SU-DHL-6 (cell line): ENCODE data around the gene MPPED2.

ENCODE experiments used
- CTCF ChIP-seq: fragments of 200-600 bp; sonication (generic); IDR thresholded peaks from one replicate; pipeline ENCODE4 v1.5.1; 2017; ENCODE audit warnings: antibody characterized with exemption, mild to moderate bottlenecking, low read length, moderate library complexity; ENCODE audit not compliant: insufficient read depth, poor library complexity, severe bottlenecking
- EZH2phosphoT487 ChIP-seq: fragments of 200-600 bp; sonication (generic), shearing (Covaris generic); conservative IDR thresholded peaks from 2 replicates; pipeline ENCODE4 v1.6.1; 2018; ENCODE audit warnings: mild to moderate bottlenecking, antibody characterized with exemption, low read length, moderate library complexity, mixed read lengths

- TF ChIP-seq CTCF (no peak), EZH2phosphoT487 (no peak)
Observed at GRCh38 chr11:30587269-30587812, 1.2 kb upstream of the MPPED2 start.
